Endothelial cell (in vitro differentiated cells): ENCODE data around the gene FOXN4. TPM values are rescaled to one million over a fixed set of nuclear protein-coding genes. Genes with fewer than 3 reads are reported as not detected.

Experiments used
- DNase-seq: peaks from one replicate; pipeline ENCODE4 v3.0.0; 2021; ENCODE audit warnings: low spot score
- H3K27ac Mint-ChIP-seq: one replicate; pipeline ENCODE4 v1.8.0; 2021; ENCODE audit warnings: mixed read lengths, inconsistent platforms; ENCODE audit not compliant: unreplicated experiment
- H3K27me3 Mint-ChIP-seq: one replicate; pipeline ENCODE4 v1.8.0; 2021; ENCODE audit warnings: mild to moderate bottlenecking, moderate library complexity, mixed read lengths, inconsistent platforms; ENCODE audit not compliant: unreplicated experiment
- H3K36me3 Mint-ChIP-seq: one replicate; pipeline ENCODE4 v1.8.0; 2021; ENCODE audit warnings: mild to moderate bottlenecking, low read depth, mixed read lengths, inconsistent platforms; ENCODE audit not compliant: unreplicated experiment
- H3K4me1 Mint-ChIP-seq: one replicate; pipeline ENCODE4 v1.8.0; 2021; ENCODE audit warnings: mild to moderate bottlenecking, mixed read lengths, inconsistent platforms; ENCODE audit not compliant: unreplicated experiment
- H3K4me3 Mint-ChIP-seq: one replicate; pipeline ENCODE4 v1.8.0; 2021; ENCODE audit warnings: mild to moderate bottlenecking, mixed read lengths, inconsistent platforms; ENCODE audit not compliant: unreplicated experiment
- H3K9me3 Mint-ChIP-seq: one replicate; pipeline ENCODE4 v1.8.0; 2021; ENCODE audit warnings: mixed read lengths, inconsistent platforms; ENCODE audit not compliant: unreplicated experiment
- total RNA-seq: library from RNA; stranded (reverse); fragmentation: NEBNext Ultra II Directional; extraction: Animal tissue kit (Norgen Biotek cat#: 25700); gene quantifications from one replicate; pipeline ENCODE4 v1.2.1, GENCODE V29; 2021; ENCODE audit not compliant: unreplicated experiment
- TF ChIP-seq, protein P1 (sequence below): fragments of 200-600 bp; sonication (generic); IDR thresholded peaks from one replicate; pipeline ENCODE4 v1.5.0; 2021; ENCODE audit warnings: antibody characterized with exemption; ENCODE audit not compliant: unreplicated experiment

FOXN4 gene
- total RNA-seq, 1 donor from 2014 or later, result not detected

DNA sequence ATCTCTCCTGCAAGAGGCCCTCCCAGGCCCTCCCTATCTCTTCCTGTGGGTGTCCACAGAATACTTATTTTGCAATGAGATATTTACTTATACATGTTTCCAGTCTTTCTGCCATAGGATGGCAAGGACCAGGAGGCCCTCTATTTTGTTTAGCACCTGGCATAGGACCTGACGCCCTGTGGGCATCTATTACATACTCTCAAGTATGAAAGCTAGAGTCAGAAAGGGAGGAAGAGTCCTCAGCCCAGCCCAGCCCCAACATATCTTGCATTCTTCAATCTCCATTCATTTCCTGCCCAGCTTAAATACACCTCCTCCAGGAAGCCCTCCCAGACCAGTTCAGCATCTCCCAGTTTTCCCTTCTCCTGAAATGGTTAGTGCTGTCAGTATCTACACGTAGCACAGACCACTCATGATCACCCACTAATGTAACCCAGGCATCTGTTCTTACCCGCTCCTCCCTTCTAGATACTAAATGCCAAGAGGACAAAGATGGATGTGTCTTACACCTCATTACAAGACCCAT lies 7.4 kb downstream of the FOXN4 start:
- peak overlapping the region; percentile 16 for H3K27ac Mint-ChIP-seq
- TF ChIP-seq, protein P1, sequence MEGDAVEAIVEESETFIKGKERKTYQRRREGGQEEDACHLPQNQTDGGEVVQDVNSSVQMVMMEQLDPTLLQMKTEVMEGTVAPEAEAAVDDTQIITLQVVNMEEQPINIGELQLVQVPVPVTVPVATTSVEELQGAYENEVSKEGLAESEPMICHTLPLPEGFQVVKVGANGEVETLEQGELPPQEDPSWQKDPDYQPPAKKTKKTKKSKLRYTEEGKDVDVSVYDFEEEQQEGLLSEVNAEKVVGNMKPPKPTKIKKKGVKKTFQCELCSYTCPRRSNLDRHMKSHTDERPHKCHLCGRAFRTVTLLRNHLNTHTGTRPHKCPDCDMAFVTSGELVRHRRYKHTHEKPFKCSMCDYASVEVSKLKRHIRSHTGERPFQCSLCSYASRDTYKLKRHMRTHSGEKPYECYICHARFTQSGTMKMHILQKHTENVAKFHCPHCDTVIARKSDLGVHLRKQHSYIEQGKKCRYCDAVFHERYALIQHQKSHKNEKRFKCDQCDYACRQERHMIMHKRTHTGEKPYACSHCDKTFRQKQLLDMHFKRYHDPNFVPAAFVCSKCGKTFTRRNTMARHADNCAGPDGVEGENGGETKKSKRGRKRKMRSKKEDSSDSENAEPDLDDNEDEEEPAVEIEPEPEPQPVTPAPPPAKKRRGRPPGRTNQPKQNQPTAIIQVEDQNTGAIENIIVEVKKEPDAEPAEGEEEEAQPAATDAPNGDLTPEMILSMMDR, result no peak
- H3K9me3 Mint-ChIP-seq, result peaks cover 3% of the 10 kb centered on the region
- peaks cover 4% of the 10 kb centered on the region for H3K4me1 Mint-ChIP-seq
- H3K4me3 Mint-ChIP-seq, result peak overlapping the region; percentile 12
- DNase-seq, result no peak
- no peaks in the 10 kb centered on the region for H3K36me3 Mint-ChIP-seq
- peaks cover 7% of the 10 kb centered on the region for H3K27me3 Mint-ChIP-seq

DNA sequence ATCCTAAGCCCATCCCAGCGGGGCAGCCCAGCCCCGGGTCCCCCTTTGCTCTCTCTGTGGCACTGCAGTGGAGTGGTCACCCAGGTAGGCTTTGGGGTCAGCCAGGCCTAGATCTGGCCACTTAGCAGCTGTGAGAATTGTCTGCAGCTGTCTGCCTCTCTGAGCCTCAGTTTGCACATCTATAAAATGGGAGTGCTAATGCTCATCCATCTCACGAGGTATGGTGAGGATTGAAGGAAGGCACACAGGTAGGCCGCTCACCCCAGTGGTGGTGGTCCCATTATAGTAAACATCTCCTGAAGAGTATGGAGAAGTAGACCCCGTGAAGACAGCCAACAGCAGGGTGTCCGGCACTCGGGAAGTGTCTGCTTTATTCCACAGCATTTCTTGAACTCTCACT lies 9.2 kb downstream of the FOXN4 start:
- H3K27me3 Mint-ChIP-seq, result peaks cover 7% of the 10 kb centered on the region
- H3K36me3 Mint-ChIP-seq, result no peaks in the 10 kb centered on the region
- peaks cover 4% of the 10 kb centered on the region for H3K4me1 Mint-ChIP-seq
- no peak overlapping the region for H3K4me3 Mint-ChIP-seq
- no peak for DNase-seq
- TF ChIP-seq, protein P1, result no peak
- no peak overlapping the region for H3K27ac Mint-ChIP-seq
- H3K9me3 Mint-ChIP-seq, result peaks cover 3% of the 10 kb centered on the region

DNA sequence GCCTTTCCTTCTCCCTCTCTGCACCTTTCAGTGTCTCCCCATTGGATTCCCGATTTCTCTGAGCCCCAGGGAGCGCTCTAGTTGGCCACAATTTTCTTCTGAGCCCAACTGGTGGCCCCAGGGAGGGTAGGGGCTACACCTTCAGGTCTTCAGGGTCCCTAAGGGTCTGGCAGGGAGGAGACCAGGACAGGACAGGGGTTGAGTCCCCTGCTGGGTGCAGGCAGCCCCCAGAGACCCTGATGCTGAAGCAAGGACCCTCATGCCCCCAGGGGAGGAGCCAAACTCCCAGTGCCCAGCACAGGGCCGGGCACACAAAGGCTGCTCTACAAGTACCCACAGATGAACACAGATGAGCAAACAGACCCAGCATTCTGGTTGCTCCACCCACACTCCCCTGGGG lies 12.7 kb downstream of the FOXN4 start:
- Mint-ChIP-seq H3K4me3 (no peak overlapping the region), H3K9me3 (no peaks in the 10 kb centered on the region), H3K27ac (no peak overlapping the region), H3K36me3 (no peaks in the 10 kb centered on the region), H3K27me3 (peaks cover 8% of the 10 kb centered on the region), H3K4me1 (no peaks in the 10 kb centered on the region)
- TF ChIP-seq, protein P1, result no peak
- no peak for DNase-seq

DNA sequence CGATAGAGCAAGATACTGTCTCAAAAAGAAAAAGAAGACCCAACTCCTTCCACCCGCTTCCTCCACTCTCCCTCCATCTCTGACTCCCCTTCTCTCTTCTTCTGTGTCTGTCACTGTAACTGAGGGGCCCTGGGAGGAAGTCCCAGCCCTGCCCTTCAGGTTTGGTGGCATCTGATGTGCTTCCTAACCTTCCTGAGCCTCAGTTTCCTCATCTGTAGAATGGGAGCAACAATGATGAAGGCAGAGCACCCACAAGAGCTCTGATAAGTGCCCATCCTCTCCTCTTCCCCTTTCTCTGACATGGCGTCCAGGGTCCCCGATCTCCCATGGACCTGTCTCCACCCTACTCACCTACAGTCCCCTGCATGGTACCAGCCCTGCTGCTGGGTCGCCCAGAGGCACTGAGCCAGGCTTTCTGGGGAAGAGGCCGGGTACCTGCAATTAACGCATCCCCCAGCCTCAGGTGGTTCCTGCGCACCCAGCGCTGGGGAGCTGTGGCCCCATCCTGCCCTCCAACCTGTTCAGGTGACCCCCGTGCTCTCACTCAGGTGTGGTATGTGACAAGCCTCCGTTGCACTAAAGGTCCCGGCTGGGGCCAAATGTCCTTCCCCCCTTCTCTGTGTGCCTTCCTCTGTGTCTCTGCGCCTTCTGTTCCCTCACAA lies 13.2 kb downstream of the FOXN4 start:
- Mint-ChIP-seq H3K9me3 (no peaks in the 10 kb centered on the region), H3K27ac (no peak overlapping the region), H3K4me1 (no peaks in the 10 kb centered on the region), H3K27me3 (peaks cover 10% of the 10 kb centered on the region), H3K36me3 (no peaks in the 10 kb centered on the region), H3K4me3 (no peak overlapping the region)
- DNase-seq, result no peak
- TF ChIP-seq, protein P1, result no peak

DNA sequence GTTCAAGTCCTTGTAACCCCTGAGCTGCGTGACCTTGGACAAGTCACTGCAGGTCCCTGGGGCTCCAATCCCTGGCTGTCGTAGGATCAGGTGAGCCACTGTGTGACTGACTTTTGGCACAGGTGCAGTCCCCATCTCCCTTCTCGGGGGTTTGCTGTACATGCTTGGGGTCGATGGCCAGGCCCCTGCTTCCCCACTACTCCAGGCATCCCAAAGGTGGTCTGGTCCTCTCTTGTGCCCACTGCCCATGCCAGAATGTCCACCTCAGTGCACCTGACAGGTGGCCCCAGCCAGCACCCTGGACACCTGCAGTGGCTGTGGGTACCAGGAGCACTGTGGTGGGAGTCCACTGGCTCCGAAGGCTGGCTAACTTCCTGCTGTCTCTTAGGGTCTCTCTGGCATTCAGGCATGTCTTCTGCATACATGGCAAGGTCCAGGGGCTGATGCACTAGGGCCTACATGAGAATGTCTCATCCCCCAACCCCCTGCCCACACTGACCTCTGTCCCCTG lies 14.7 kb downstream of the FOXN4 start:
- H3K4me3 Mint-ChIP-seq, result no peak overlapping the region
- no peaks in the 10 kb centered on the region for H3K36me3 Mint-ChIP-seq
- DNase-seq, result no peak
- TF ChIP-seq, protein P1, result no peak
- no peak overlapping the region for H3K27ac Mint-ChIP-seq
- no peaks in the 10 kb centered on the region for H3K9me3 Mint-ChIP-seq
- no peaks in the 10 kb centered on the region for H3K4me1 Mint-ChIP-seq
- peaks cover 12% of the 10 kb centered on the region for H3K27me3 Mint-ChIP-seq
